ENCODE measurements around the gene PTPRE.

Gene PTPRE

GRCh38 chr10:128054163-128054970, 147.5 kb downstream of the PTPRE start:
- DNase-seq (ENCODE audit: insufficient read length, low spot score) (no peak), FAIRE-seq (no peak)
- TF ChIP-seq CTCF (IDR thresholded peaks at IDR 0.05; ENCODE audit: insufficient read depth, missing control alignments), result no peak

- FAIRE-seq (no peak), DNase-seq (ENCODE audit: insufficient read length, low spot score) (no peak)
- no peak for TF ChIP-seq CTCF (IDR thresholded peaks at IDR 0.05; ENCODE audit: insufficient read depth, missing control alignments)
Measured at GRCh38 chr10:128055061-128055868, 148.4 kb downstream of the PTPRE start.

GRCh38 chr10:128056303-128057050, 149.6 kb downstream of the PTPRE start:
- no peak for DNase-seq (ENCODE audit: insufficient read length, low spot score)
- no peak for TF ChIP-seq CTCF (IDR thresholded peaks at IDR 0.05; ENCODE audit: insufficient read depth, missing control alignments)
- FAIRE-seq, result no peak

GRCh38 chr10:128058106-128058749, 151.3 kb downstream of the PTPRE start:
- DNase-seq (ENCODE audit: insufficient read length, low spot score) (no peak), FAIRE-seq (no peak)
- TF ChIP-seq CTCF (IDR thresholded peaks at IDR 0.05; ENCODE audit: insufficient read depth, missing control alignments), result no peak

- DNase-seq (ENCODE audit: insufficient read length, low spot score) (no peak), FAIRE-seq (no peak)
- TF ChIP-seq CTCF (IDR thresholded peaks at IDR 0.05; ENCODE audit: insufficient read depth, missing control alignments), result no peak
Measured at GRCh38 chr10:128058750-128059134, 151.8 kb downstream of the PTPRE start.

GRCh38 chr10:128059266-128059981, 152.5 kb downstream of the PTPRE start:
- FAIRE-seq (no peak), DNase-seq (ENCODE audit: insufficient read length, low spot score) (no peak)
- no peak for TF ChIP-seq CTCF (IDR thresholded peaks at IDR 0.05; ENCODE audit: insufficient read depth, missing control alignments)
